Measurements from ENCODE around the gene MYLK.

Gene MYLK

GRCh38 chr3:123774474-123774873 is 109.7 kb downstream of the MYLK start:
- DNase-seq (ENCODE audit: low spot score) = no peak

- no peak for DNase-seq (ENCODE audit: low spot score)
Measured at GRCh38 chr3:123773681-123774431, 110.3 kb downstream of the MYLK start.

DNA sequence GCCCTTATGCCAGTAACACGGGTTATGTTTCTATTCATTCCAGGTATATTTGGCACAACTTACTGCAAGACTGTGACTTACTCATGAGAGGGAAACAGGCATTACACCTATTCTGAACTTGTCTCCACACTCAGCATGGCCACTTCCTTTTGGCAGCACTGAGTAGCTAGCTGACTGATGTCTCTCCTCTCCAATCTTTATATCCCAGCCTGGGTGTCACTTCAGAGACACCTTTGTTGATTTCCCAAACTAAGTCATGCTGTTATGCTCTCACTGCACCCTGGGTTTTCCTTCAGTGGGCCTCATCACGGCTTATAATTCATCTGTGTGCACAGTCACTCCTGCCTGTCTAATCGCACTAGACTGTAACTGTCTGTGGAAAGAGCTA is 114.8 kb downstream of the MYLK start:
- no peak for DNase-seq (ENCODE audit: low spot score)

GRCh38 chr3:123768480-123769355 is 115.4 kb downstream of the MYLK start:
- DNase-seq (ENCODE audit: low spot score) = peak; percentile 18

GRCh38 chr3:123767564-123768292 is 116.4 kb downstream of the MYLK start:
- DNase-seq (ENCODE audit: low spot score) = no peak

DNA sequence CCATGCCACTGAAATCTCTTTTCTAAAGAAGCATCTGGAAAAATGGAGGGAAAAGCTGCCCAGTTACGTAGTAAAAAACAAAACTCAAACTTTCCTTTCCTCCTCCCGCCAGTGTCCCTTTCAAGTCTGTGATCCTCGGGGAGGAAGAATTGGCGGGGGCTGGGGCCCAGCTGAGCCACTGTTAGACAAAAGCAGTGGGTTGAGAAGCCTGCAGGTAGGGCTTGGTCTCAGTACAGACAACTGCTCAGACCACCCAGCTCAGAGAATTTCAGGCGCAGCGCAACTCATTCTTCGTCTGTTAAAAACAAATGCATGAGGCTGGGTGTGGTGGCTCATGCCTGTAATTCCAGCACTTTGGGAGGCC is 117.1 kb downstream of the MYLK start:
- DNase-seq (ENCODE audit: low spot score) = no peak

GRCh38 chr3:123766193-123767008 is 117.7 kb downstream of the MYLK start:
- DNase-seq (ENCODE audit: low spot score) = no peak

DNA sequence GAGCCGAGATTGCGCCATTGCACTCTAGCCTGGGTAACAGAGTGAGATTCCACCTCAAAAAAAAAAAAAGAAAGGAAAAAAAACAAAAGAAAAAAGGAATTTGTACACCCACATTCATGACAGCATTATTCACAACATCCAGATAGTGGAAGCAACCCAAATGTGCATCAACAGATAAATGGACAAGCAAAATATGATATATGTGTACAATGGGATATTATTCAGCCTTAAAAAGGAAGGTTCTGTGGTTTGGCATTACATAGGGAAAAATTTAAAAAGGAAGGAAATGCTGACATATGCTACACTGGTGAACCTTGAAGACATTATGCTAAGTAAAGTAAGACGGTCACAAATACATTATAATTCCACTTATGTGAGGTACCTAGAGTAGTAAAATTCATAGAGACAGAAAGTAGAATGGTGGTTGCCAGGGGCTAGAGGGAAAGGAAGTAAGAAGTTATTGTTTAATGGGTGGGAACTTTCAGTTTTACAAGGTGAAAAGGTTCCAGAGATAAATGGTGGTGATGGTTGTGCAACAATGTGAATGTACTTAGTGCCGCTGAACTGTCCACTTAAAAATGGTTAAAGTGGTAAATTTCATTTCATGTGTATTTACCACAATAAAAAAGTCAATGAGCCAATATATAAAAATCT is 118.5 kb downstream of the MYLK start:
- DNase-seq (ENCODE audit: low spot score) = no peak

DNA sequence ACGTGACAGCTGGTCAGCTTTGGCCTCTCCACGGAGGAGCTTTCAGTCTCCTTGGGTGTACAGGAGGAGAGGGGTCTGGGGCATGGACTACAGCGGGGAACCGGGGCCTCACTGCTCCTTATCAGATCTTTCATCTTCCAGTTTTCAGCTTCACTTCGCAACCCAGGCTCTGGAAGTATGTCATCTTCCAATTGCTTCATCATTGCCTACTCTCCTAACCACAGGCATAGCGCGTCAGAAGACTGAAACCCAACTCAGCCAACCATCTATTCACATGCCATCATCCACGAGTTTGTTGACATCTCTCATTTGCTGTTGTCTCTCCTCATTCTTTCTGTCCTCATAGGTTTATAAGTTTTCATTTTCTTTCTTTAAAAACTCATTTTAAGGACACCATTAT is 119.5 kb downstream of the MYLK start:
- DNase-seq (ENCODE audit: low spot score) = peak; percentile 43

DNA sequence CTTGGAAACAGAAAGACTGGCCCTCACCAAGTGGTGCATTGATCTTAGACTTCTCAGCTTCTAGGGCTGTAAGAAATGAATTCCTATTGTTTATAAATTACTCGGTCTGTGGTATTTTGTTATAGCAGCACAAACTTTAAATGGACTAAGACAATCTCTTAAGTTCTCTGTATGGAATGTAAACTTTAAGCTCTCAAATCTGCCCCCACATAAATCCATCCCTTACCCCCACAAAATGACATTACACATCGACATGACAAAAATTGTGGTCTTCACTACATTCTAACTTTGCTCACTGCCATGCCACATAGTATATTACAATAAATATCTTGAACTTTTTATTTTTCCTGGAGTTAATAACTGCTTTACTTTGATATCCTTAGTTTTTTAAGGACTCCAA is 121.3 kb downstream of the MYLK start:
- DNase-seq (ENCODE audit: low spot score) = no peak

DNA sequence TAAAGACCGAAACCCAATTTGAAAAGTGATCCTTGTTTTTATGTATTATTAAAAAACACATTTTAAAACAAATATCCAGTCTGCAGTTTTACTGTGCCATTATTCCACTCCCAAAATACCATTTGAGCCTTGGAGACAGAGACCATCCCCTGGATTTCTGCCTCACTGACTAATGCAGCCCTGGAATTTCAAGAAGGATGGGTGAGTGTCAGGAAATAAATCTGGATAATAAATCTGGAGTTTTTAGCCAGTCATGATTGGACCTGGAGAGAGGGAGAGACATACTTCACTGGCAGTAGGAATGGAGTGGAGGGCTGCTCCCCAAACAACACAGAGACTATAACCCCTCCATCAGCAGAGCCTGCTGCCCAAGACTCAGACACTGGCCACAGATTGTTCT is 123.3 kb downstream of the MYLK start:
- DNase-seq (ENCODE audit: low spot score) = no peak

DNA sequence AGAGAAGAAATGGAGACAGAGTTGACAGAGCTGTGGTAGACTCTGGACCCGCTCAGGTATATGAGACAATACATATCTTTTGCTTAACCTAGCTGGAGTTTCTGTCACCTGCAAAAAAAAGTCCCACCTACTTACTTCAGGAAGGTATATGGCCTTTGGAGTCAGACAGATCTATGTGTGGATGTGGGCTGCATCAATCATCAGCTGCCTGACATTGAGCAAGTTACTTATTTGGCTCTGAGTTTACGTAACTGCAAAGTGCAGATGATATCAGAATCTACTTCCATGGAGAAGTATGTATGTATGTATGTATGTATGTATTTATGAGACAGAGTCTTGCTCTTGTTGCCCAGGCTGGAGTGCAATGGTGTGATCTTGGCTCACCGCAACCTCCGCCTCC is 124.3 kb downstream of the MYLK start:
- DNase-seq (ENCODE audit: low spot score) = no peak

DNA sequence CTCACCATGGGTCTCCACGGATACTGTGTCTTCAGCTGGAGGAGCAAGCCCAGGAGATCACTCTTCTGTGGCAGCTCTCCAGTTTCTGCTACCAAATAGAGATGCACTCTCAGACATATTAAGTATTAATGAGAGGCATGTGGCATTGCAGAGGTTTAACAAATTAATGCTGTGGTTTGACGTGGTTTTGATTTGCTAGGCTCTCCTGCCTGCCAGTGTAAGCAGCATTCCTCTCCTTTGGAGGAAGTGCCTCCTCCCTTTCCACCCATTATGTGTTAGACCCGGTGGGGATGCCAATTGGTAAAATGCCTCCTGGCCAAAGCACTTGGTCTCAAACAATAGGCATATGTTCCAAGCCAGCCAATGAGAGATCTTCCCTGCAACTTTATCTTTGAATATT is 124.8 kb downstream of the MYLK start:
- no peak for DNase-seq (ENCODE audit: low spot score)

GRCh38 chr3:123758081-123758564 is 126.0 kb downstream of the MYLK start:
- no peak for DNase-seq (ENCODE audit: low spot score)

DNA sequence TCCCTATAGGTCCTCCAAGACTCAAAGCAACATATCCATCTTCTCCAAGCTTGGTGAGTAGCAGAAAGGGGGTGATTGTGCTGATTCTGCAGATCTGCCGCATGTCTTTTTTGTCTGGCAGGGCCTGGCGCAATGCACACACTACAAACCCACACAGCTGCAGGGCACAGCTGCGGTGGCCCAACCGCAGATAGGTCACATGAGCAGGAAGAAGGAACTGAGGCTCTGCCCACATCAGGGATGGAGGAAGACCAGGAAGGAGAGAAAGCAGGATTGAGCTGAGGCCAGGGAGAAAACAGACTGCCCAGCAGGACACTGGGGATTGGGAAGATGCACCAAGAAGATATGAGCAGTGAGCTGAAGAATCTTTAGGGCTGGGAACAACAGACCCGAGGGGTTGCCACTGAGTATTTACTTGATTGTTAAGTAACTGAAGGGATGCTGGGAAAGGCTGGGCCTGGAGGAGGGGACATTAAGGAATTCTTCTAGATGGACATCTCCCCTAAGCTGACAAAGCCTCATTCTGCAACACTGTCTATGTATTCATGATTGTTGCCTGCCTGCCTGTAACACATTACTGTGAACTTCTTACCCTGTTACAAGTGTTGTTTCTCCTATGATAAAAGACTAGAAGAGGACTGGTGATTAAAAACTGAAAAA is 126.7 kb downstream of the MYLK start:
- no peak for DNase-seq (ENCODE audit: low spot score)

GRCh38 chr3:123755501-123755900 is 128.6 kb downstream of the MYLK start:
- DNase-seq (ENCODE audit: low spot score) = no peak

DNA sequence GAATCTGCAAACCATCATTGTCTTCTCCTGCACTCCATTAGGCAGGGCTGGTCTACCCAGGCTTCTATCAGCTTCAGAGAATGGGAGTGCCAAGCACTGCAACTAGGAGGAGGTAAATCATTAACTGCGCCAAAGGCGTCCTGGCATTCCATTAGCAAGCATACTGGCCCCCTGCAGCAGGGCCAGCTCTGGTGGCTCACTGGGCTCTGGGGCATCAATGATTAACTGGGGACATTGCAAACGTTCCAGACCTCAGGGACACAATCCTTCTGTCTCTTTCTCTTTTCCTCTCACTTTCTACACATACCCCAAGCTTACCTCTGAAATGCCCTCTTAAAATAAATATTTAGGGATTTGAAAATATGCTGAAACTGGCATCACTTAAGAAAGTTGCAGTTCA is 129.0 kb downstream of the MYLK start:
- DNase-seq (ENCODE audit: low spot score) = no peak

DNA sequence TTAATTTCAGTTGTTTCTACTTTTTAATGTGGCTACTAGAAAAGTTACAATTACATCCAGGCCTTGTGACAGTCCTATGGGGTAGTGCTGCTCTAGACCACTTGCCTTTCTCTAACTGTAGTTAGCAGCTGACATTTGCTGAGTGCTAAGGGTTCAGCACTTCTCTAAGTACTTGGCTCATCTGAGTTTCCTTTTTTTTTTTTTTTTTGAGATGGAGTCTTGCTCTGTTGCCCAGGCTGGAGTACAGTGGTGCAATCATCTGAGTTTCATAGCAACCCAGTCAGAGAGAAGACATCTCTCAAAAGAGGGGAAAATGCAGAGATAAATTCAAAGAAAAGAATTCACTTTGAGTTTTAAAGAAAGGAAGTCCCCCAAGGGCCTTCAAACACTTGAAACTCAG is 130.8 kb downstream of the MYLK start:
- DNase-seq (ENCODE audit: low spot score) = no peak

- DNase-seq (ENCODE audit: low spot score) = no peak
Measured at GRCh38 chr3:123752228-123752627, 131.9 kb downstream of the MYLK start.

DNA sequence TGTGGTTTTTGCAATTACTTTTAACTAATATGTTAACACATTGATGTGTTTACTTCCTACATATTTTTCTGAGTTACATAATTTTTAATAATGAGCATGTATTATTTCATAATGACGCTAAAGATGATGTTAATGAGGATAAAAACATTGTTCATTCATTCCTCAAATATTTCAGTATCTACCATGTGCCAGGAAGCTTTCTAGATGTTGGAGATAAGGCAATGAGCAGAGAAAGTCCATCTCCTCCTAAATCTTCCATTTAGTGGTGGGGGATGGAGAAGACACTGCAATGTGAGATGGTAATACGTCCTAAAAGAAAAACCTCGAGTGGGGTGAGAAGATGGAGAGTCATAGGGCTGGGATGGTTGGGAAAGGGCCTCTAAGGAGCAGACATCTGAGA is 132.7 kb downstream of the MYLK start:
- no peak for DNase-seq (ENCODE audit: low spot score)
